ENCODE data around the gene GUCY1A2. TPM values are rescaled to one million over a fixed set of nuclear protein-coding genes. Genes with fewer than 3 reads are reported as not detected.

The GUCY1A2 gene
- total RNA-seq, 1 experiment from 2014 or later, result 0.55 TPM

DNA sequence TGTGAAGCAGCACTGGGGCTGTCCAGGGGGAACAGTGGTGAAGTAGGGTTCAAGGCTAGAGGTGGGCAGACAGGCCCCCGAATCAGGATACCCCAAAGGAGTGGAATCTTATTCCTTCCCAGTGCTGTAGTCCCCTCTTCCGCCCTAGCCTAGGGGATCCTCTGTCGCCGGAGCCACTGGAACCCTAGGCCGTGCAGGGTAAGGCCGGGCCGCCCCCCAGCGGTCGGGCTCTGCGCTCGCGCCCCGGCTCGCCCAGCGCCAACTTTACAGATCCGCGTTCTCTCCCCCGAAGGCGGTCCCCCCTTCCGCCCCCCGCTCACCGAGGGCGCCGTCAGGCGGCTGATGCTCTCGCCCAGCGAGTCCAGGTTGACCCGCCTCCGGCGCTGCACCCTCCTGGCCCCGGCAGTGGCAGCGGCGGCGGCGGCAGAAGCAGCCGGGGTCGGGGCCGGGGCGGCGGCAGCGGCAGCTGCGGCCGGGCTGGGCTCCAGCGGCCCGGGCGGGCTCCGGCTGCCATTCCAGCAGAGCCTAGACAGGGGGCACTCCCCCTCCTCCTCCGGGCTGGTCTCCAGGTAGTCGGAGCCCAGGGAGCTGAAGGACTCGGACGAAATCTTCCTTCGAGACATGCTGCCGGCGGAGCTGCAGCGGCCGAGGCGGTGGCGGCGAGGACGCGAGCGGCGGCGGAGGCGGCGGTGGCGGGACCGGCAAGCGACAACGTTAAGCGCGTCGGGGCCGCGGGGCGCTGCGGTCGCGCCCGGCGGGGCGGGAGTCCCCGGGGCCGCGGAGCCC, 650 bp downstream of the GUCY1A2 start:
- peak; percentile 82 for DNase-seq
- Histone ChIP-seq H3K27me3 (ENCODE audit: control insufficient read depth, insufficient read depth, low read length) (peaks cover 29% of the 10 kb centered on the region), H3K4me3 (ENCODE audit: insufficient read depth, low read depth, low read length) (peak overlapping the region; percentile 47), H3K36me3 (replicated peaks; ENCODE audit: control insufficient read depth, insufficient read depth, low read length) (no peaks in the 10 kb centered on the region)

DNA sequence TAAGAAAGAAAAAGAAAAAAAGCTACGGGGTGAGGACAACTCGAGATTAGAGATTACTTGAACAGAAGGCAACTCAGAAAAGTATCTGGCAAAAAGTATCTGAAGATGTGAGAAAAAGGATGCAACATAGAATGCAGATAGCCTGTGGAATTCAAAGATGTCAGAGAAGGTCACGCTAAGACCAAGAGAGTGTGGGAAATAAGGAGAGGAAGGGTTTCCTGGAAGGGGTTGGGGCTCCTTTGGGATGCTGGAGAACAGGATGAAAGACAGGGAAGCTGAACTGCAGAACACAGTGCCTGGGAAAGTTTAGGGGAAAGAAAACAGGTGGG, 1.2 kb downstream of the GUCY1A2 start:
- no peaks in the 10 kb centered on the region for H3K36me3 ChIP-seq (replicated peaks; ENCODE audit: control insufficient read depth, insufficient read depth, low read length)
- DNase-seq, result no peak
- peaks cover 29% of the 10 kb centered on the region for H3K27me3 ChIP-seq (ENCODE audit: control insufficient read depth, insufficient read depth, low read length)
- peak overlapping the region; percentile 47 for H3K4me3 ChIP-seq (ENCODE audit: insufficient read depth, low read depth, low read length)

DNA sequence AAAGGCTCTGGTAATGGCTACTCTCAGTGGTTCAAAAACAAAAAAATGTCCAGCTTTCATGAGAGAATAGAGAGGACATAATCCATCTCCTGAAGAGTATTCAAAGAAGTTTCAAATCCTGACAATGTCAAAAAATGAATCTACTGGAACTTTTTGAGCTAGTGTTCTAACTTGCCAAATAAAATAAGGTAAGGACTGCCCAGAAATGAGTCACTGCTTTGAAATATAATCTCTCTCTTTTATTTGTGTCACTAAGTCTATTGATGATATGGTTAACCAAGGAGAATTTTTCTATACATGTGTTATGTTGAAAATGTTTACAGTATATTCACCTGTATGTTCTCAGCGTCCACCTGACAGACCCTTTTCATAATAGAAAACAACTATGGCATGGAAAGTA, 3.4 kb downstream of the GUCY1A2 start:
- no peaks in the 10 kb centered on the region for H3K36me3 ChIP-seq (replicated peaks; ENCODE audit: control insufficient read depth, insufficient read depth, low read length)
- peaks cover 19% of the 10 kb centered on the region for H3K27me3 ChIP-seq (ENCODE audit: control insufficient read depth, insufficient read depth, low read length)
- H3K4me3 ChIP-seq (ENCODE audit: insufficient read depth, low read depth, low read length), result no peak overlapping the region
- DNase-seq, result no peak

DNA sequence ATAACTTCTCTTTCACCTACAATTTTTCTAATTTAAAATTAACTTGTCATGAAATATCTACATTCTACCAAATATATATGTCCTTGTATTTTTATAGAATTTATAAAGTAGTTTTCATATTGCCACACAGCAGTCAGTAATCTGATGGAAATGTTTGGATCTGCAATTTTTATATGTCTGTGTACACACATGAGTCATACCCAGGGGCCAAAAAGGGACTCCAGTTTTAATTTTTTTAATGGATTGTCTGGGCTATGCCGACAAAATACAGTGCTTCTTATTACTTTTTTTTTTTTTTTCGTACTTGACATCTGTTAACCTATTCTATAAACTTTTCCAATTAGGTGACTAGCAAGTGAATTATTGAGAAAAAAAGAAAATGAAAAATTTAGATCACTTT, 6.3 kb downstream of the GUCY1A2 start:
- H3K36me3 ChIP-seq (replicated peaks; ENCODE audit: control insufficient read depth, insufficient read depth, low read length), result no peaks in the 10 kb centered on the region
- H3K27me3 ChIP-seq (ENCODE audit: control insufficient read depth, insufficient read depth, low read length), result no peaks in the 10 kb centered on the region
- no peak overlapping the region for H3K4me3 ChIP-seq (ENCODE audit: insufficient read depth, low read depth, low read length)
- DNase-seq, result no peak

- no peaks in the 10 kb centered on the region for H3K36me3 ChIP-seq (replicated peaks; ENCODE audit: control insufficient read depth, insufficient read depth, low read length)
- no peak overlapping the region for H3K4me3 ChIP-seq (ENCODE audit: insufficient read depth, low read depth, low read length)
- H3K27me3 ChIP-seq (ENCODE audit: control insufficient read depth, insufficient read depth, low read length), result no peaks in the 10 kb centered on the region
- DNase-seq, result no peak
These were observed 9.1 kb downstream of the GUCY1A2 start for GRCh38 chr11:107009190-107009589.

GRCh38 chr11:107006076-107006833, 12.0 kb downstream of the GUCY1A2 start:
- no peak for DNase-seq
- H3K36me3 ChIP-seq (replicated peaks; ENCODE audit: control insufficient read depth, insufficient read depth, low read length), result no peaks in the 10 kb centered on the region
- no peak overlapping the region for H3K4me3 ChIP-seq (ENCODE audit: insufficient read depth, low read depth, low read length)
- no peaks in the 10 kb centered on the region for H3K27me3 ChIP-seq (ENCODE audit: control insufficient read depth, insufficient read depth, low read length)

GRCh38 chr11:106999196-106999595, 19.1 kb downstream of the GUCY1A2 start:
- Histone ChIP-seq H3K27me3 (ENCODE audit: control insufficient read depth, insufficient read depth, low read length) (no peaks in the 10 kb centered on the region), H3K4me3 (ENCODE audit: insufficient read depth, low read depth, low read length) (no peak overlapping the region), H3K36me3 (replicated peaks; ENCODE audit: control insufficient read depth, insufficient read depth, low read length) (no peaks in the 10 kb centered on the region)
- DNase-seq, result no peak

DNA sequence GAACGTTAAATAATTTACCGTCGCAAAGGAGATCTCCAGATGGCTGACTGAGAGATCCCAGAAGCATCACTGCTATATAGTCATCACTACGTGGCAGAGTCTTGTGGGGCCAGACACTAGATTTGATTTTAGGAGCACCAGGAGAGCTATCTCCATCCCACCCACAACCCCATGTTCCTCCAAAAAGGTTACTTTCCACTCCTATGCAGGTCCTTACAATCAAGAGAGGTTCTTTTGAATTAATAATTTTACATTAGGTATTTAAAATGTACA, 19.4 kb downstream of the GUCY1A2 start:
- H3K36me3 ChIP-seq (replicated peaks; ENCODE audit: control insufficient read depth, insufficient read depth, low read length), result no peaks in the 10 kb centered on the region
- H3K27me3 ChIP-seq (ENCODE audit: control insufficient read depth, insufficient read depth, low read length), result no peaks in the 10 kb centered on the region
- no peak for DNase-seq
- no peak overlapping the region for H3K4me3 ChIP-seq (ENCODE audit: insufficient read depth, low read depth, low read length)

DNA sequence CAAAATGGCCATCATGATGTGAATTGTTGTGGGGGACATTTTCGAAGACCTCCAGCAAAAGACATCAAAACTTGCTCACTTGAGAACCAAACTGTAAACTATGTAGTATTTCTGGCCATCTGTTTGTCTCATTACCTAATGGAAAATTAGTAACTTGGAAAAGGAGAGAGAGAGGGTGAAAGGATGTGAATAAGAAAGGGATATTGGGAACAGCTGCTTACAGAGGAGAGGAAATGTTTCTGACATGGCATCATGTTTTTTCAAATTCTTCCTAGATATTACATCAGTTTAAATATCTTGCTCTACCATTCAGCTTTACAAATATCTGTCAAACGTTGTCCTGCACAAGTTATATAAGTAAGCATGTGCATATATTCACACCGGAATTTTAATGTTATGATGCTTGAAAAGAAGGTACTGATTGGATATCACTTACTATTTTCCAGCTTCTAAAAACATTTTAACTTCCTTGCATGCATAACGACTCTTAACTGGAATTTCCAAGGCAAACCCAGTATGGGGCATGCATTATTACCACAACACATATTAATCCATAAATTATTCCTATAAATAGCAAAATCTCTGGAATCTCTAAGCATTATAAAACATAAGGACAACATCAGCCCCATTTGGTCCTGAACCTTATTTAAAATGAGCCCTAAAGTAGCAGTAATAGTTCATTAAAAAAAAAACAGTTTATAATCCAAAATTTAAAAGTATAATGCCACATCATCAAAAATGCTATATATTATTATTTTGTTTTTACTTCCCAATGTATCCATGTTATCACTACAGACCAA, 20.0 kb downstream of the GUCY1A2 start:
- Histone ChIP-seq H3K27me3 (ENCODE audit: control insufficient read depth, insufficient read depth, low read length) (no peaks in the 10 kb centered on the region), H3K36me3 (replicated peaks; ENCODE audit: control insufficient read depth, insufficient read depth, low read length) (no peaks in the 10 kb centered on the region), H3K4me3 (ENCODE audit: insufficient read depth, low read depth, low read length) (no peak overlapping the region)
- DNase-seq, result no peak

DNA sequence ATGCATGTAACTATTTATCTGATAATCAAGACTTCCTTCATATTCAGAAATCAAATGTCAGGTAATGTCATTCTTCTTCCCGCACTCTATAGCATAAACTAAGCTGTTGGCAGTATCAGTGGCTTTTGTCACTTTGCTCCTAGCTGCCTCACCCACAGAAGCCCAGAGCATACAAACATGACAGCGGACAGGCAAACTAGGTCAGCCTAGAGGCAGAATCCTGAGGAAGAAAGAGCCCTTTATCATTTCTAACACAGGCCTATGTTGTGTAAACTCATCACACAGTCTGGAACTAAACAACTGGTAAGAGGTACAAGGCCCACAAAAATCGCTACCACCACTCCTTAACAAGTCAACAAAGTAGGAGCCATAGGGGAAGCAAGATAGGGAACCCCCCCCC, 21.0 kb downstream of the GUCY1A2 start:
- Histone ChIP-seq H3K4me3 (ENCODE audit: insufficient read depth, low read depth, low read length) (no peak overlapping the region), H3K27me3 (ENCODE audit: control insufficient read depth, insufficient read depth, low read length) (no peaks in the 10 kb centered on the region), H3K36me3 (replicated peaks; ENCODE audit: control insufficient read depth, insufficient read depth, low read length) (no peaks in the 10 kb centered on the region)
- no peak for DNase-seq

GRCh38 chr11:106996691-106997090, 21.6 kb downstream of the GUCY1A2 start:
- H3K36me3 ChIP-seq (replicated peaks; ENCODE audit: control insufficient read depth, insufficient read depth, low read length), result no peaks in the 10 kb centered on the region
- no peaks in the 10 kb centered on the region for H3K27me3 ChIP-seq (ENCODE audit: control insufficient read depth, insufficient read depth, low read length)
- no peak for DNase-seq
- no peak overlapping the region for H3K4me3 ChIP-seq (ENCODE audit: insufficient read depth, low read depth, low read length)

GRCh38 chr11:106990331-106990730, 27.9 kb downstream of the GUCY1A2 start:
- no peaks in the 10 kb centered on the region for H3K36me3 ChIP-seq (replicated peaks; ENCODE audit: control insufficient read depth, insufficient read depth, low read length)
- H3K27me3 ChIP-seq (ENCODE audit: control insufficient read depth, insufficient read depth, low read length), result no peaks in the 10 kb centered on the region
- no peak for DNase-seq
- no peak overlapping the region for H3K4me3 ChIP-seq (ENCODE audit: insufficient read depth, low read depth, low read length)

GRCh38 chr11:106989078-106989455, 29.2 kb downstream of the GUCY1A2 start:
- no peaks in the 10 kb centered on the region for H3K27me3 ChIP-seq (ENCODE audit: control insufficient read depth, insufficient read depth, low read length)
- no peak overlapping the region for H3K4me3 ChIP-seq (ENCODE audit: insufficient read depth, low read depth, low read length)
- DNase-seq, result no peak
- no peaks in the 10 kb centered on the region for H3K36me3 ChIP-seq (replicated peaks; ENCODE audit: control insufficient read depth, insufficient read depth, low read length)

GRCh38 chr11:106988151-106989077, 29.9 kb downstream of the GUCY1A2 start:
- no peak for DNase-seq
- Histone ChIP-seq H3K4me3 (ENCODE audit: insufficient read depth, low read depth, low read length) (no peak overlapping the region), H3K36me3 (replicated peaks; ENCODE audit: control insufficient read depth, insufficient read depth, low read length) (no peaks in the 10 kb centered on the region), H3K27me3 (ENCODE audit: control insufficient read depth, insufficient read depth, low read length) (no peaks in the 10 kb centered on the region)

Data from H7 (cell line).